ENCODE data around the gene PIK3AP1.

- no peak for TF ChIP-seq CTCF (IDR thresholded peaks at IDR 0.05)
- no peak for TF ChIP-seq POLR2AphosphoS5 (IDR thresholded peaks at IDR 0.05)
- no peak for TF ChIP-seq POLR2A (IDR thresholded peaks at IDR 0.05)
- no peak for TF ChIP-seq EP300 (IDR thresholded peaks at IDR 0.05)
Observed at GRCh38 chr10:96619796-96620773, 100.2 kb downstream of the PIK3AP1 start.

All from stomach (tissue), 4 donors.